HG03139 (cell line): ENCODE measurements around the gene STAT5B.
"Not testable (repeated sequence)": the region's sequence is repeated elsewhere in the genome, so short reads cannot be mapped to it uniquely, and the experiment has no call there.

Source experiments
- ATAC-seq: cut with Tn5 transposase; IDR thresholded peaks from one replicate; pipeline ENCODE4 v1.9.1; 2021; ENCODE audit not compliant: unreplicated experiment

STAT5B gene

GRCh38 chr17:42270596-42270995, 5.6 kb downstream of the STAT5B start:
- no peak for ATAC-seq

- no peak for ATAC-seq
Observed at GRCh38 chr17:42270170-42270535, 6.0 kb downstream of the STAT5B start.

GRCh38 chr17:42268236-42268635, 8.0 kb downstream of the STAT5B start:
- ATAC-seq: no peak

GRCh38 chr17:42266918-42267766, 9.0 kb downstream of the STAT5B start:
- ATAC-seq: no peak

- no peak for ATAC-seq
Observed at GRCh38 chr17:42266462-42266861, 9.7 kb downstream of the STAT5B start.

GRCh38 chr17:42264366-42264765, 11.8 kb downstream of the STAT5B start:
- ATAC-seq: not testable (repeated sequence)

GRCh38 chr17:42260318-42260717, 15.9 kb downstream of the STAT5B start:
- ATAC-seq: no peak

GRCh38 chr17:42255445-42255844, 20.7 kb downstream of the STAT5B start:
- ATAC-seq: no peak

- no peak for ATAC-seq
Observed at GRCh38 chr17:42253578-42253977, 22.6 kb downstream of the STAT5B start.

- ATAC-seq: no peak
Observed at GRCh38 chr17:42252597-42253550, 23.3 kb downstream of the STAT5B start.

- no peak for ATAC-seq
Observed at GRCh38 chr17:42251115-42251514, 25.1 kb downstream of the STAT5B start.

GRCh38 chr17:42249681-42250446, 26.3 kb downstream of the STAT5B start:
- no peak for ATAC-seq

- peak; percentile 79 for ATAC-seq
Observed at GRCh38 chr17:42248351-42249179, 27.6 kb downstream of the STAT5B start.

GRCh38 chr17:42247734-42248133, 28.5 kb downstream of the STAT5B start:
- no peak for ATAC-seq

- ATAC-seq: no peak
Observed at GRCh38 chr17:42246515-42246914, 29.7 kb downstream of the STAT5B start.

GRCh38 chr17:42245183-42245582, 31.0 kb downstream of the STAT5B start:
- ATAC-seq: not testable (repeated sequence)

GRCh38 chr17:42244116-42244515, 32.1 kb downstream of the STAT5B start:
- ATAC-seq: not testable (repeated sequence)

GRCh38 chr17:42243493-42243982, 32.7 kb downstream of the STAT5B start:
- ATAC-seq: no peak

- no peak for ATAC-seq
Observed at GRCh38 chr17:42241871-42242270, 34.3 kb downstream of the STAT5B start.

- not testable (repeated sequence) for ATAC-seq
Observed at GRCh38 chr17:42240863-42241262, 35.3 kb downstream of the STAT5B start.
